NCI-H128 (cell line): ENCODE data around the gene CHRDL2.

Experiments used
- DNase-seq: peaks from one replicate; lab custom pipeline; 2025; ENCODE audit not compliant: unreplicated experiment; lab: John Stamatoyannopoulos, UW

Gene CHRDL2

DNA sequence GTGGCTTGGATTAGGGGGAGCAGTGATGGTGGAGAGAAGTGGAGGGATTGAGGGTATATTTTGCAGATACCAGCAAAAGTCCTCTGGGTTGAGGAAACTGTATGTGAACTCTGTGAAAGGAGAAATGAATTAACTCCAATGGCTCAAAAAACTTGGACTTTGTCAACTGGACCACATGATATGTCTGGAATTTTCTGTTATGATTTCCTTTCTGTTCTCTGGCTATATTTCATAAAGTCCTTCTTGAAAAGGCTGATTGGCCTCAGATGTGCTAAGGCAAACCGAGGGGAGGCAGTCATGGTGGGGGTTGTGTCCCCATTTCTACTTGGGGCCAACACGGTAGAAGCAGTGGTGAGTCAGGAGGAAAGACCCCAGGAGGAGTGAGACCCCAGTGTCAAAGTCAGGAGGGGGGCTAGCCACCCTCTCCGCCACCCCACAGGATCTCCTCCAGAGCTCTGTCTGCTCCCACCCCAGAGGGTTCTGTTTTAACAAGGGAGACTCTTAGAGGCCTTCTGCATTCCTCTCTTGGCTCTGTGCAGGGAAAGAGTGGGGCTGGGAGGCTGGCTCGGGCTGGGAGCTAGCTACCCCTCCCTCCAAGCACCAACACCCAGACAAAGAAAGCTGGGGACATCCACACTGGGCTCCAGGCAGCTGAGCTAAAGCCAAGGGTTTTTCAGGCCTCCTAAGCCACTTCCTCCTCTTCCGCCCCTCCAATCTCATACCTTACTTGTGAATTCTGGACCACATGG lies 13.8 kb downstream of the CHRDL2 start:
- DNase-seq, result no peak

DNA sequence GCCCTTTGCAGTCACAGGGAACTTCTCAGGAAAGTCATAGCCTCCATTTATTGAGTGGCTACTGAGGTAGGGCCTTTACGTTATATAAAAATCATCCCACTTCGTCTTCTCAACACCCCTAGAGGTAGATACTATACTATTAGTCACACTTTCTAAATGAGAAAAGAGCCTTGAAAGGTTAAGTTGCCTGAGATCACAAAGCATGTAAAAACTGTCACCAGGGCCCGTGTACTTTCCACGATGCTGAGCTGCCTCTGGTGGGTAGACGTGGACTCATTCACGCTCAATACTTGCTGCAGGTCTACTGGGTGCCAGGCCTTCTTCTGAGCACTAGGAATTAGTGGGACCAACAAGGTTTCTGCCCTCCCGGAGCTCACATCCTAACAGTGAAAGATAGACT lies 16.3 kb downstream of the CHRDL2 start:
- DNase-seq, result no peak

DNA sequence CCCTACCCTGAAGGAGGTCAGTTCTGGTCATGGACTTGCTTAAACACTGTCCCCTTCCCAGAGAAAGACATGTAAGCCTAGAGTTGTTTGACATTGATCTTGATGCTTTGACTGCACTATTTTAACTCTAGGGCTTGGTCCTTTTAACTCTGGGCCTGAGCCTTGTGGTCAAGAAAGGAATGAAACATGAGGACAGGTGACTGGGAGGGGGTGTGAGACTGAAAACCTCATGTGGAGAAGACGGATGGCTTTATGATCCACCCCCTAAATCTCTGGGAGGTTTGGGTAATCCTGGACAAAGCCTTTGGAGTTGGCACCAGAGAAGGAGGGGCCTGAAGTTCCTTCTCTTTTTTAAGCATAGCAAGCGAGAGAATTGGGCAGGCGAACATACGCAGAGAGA lies 17.5 kb downstream of the CHRDL2 start:
- DNase-seq, result no peak

DNA sequence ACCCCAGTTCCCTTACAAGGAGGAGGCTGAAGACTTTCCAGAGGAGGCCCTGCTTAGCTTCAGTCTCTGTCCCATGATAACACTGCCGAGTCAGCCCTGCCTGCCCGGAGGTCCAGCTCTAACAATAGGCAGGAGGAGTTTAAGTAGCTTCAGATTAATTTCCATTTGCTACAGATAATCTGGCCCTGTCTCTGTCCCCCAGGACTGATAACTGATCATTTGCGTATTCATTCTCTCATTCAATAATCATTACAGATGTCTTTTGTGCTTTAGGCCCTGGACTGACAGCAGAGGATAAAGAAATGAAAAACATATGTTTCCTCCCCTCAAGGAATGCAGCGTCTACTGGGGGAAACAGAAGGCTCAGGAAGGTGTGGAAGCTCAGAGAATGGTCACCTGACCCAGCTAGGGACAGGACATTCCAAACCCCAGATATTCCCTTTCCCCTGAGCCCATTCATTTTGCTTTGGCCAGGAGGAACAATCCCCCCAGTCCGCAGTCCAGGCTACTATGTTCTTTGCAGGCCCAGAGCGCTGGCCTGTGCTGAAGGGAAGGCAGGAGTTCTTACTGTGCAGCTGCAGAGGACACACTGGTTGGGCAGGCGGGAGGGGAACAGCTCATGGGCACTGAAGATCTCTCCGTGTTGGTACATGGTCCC lies 20.8 kb downstream of the CHRDL2 start:
- no peak for DNase-seq

DNA sequence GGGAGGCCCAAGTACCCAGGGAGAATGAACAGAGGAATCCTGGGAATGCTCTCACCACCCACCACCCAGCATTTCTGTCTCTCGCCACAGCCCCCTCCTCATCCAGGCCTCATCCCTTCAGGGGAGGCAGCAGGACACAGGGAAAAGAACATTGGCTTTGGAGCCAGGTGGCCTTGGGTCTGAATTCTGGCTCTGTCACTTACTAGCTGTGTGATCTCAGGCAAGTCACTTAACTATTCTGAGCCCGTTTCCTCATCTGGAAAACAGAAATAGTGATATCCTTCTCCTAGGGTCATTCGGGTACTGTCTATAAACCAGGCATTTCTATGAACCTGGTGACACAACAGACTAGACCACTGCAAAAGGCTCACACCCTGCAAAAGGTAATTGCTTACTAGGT lies 22.1 kb downstream of the CHRDL2 start:
- no peak for DNase-seq

DNA sequence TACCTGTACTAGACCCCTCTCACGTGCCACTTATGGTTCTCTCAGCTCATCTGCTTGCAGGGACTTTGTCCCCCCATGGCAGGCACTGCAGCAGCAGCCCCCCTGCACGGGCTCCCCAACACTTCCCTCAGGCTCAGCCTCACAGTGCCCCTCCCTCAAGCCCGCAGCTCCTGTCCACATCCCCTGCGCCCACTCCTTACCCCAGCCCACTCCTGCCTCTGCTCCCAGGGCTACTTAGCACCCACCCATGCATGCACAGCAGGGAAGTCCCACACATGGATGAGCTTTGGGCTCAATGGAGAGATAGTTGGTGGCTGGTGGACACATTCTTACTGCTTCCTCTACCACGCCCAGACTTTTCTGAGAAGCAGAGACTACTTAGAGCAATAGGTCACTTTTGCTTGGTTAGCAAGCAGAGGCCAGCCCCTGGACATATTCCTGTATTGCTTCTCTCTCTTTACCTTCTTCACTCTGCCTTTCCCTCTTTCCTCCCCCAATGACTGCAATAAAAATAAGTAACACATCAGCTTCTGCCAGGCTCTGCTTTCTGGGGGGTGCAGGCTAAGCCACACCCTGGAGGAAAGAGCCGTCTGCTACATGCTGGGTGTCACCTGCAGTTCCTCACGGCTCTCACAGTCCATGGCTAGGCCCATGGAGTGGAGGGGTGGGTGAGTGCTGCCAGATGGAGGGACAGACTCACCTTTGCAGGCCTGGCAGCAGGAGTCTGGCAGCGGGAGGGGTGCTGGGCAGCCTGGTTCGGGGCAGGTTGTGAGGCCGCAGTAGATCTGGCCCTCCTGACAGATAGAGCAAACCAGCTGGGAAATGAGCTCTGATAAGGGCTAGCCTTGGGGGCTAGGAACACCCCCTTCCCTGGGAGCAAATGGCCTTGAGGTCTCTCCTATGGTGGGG lies 23.4 kb downstream of the CHRDL2 start:
- no peak for DNase-seq

DNA sequence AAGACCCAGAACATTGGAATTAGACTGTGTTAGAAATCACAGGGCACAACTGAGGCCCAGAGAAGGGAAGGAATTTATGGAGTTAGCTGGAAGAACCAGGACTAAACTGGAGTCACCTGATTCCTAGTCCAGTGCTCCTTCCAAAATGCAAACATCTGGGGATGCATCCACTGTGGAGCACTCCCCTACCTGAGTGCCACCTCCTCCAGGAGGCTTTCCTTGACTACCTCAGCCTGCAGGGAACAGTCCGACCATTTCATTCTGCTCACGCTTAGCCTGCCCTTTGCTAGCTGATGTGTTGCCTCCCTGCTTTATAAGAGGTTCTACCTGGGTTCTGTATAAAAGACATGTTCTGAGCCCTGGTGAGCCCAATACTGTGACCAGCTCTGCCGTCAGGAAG lies 24.0 kb downstream of the CHRDL2 start:
- DNase-seq, result no peak

DNA sequence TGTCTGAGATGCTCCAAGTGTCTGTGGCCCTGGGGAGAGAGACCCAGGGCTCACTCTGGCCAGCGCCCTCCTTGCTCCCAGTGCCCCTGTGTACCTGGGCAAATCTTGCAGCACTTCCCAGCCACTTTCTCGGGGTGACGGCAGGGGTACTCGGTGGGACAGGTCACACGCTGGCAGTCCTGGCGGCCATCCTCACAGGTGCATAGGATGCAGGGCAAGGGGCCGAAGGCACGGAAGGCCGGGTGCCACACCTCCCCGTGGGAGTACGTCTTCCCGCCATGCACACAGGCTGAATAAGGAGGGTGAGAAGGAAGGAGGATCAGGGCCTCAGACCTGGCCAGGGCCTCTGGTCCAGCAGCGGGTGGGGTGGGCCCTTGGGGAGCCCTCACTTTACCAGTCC lies 28.0 kb downstream of the CHRDL2 start:
- DNase-seq, result no peak

DNA sequence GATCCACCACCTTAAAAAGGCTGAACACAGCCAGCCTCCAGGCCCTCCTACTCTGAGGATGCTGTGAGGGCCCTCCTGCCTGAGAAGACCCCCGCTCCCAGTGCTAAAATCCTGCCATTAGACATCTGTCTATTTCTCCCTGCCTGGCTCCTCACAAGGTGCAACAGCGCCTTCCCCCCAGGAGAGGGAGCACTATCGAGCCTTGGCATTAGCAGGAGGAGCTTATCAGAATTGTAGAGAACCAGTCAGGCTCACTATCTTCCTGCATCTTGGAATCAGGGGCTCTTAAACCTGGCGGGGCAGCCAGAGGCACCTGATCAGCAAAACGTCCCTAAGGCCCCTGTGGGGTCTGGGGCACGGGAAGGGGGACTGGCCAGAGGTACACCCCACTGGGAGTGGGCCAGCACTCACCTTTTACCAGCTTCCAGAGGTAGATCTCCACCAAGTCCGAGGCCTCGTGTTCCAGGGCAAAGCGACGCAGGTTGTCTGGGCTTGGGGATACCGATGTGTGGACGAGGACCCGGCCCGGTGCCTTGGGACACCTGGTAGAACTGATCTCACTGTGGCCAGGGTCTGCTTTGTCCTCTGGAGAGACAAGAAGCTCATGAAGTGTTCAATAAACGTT lies 28.7 kb downstream of the CHRDL2 start:
- DNase-seq, result peak; percentile 26

DNA sequence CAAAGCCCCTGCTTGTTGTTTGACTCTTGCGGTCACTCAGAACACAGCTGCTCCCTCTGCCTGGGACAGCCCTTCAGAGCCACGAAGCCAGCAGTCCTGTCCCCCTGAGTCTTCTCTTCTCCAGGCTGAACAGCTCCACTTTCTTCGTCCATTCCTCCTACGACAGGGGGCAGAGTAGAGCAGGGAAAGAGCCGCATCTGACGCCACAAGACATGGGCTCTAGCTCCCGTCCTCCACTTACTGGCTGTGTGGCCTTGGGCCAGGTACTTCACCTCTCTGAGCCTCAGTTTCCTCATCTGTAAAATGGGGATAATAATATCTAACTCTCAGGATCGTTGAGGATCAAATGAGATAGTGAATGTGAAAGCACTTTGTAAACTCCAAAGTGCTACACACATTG lies 29.9 kb downstream of the CHRDL2 start:
- no peak for DNase-seq

DNA sequence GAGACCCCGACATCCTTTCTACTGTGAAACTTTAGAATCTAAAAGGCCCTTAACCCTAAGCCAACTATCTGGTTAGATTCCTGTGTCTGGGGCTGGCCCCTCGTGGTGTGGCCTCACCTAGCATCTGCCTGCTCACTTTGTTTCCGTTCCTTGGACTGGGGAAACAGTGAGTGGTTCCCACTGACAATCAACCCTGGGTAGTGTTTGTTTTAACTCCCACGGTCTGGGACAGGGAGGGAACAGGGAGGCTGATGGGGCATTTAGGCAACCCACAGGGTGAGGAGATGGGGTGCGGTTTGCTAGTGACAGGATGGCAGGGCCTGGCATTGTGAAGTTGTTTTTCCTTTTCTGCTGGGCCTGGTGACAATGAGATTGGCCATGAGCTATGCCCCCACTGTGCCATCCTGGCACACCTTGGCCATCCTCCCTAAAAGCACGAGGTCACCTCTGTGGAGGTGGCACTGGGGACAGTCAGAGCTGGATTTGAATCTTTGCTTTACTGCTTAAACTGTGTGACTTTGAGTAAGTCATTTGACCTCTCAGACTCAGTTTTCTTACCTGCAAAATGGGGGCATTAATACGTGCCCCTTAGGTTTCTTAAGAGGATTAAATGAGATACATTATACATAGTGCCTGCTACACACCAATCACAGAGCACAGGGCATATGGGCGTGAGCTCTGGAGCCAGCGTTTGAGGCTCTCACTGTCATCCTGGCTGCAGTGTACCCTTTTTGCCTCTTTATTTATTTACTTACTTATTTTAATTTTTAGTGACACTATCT lies 31.4 kb downstream of the CHRDL2 start:
- DNase-seq, result no peak

DNA sequence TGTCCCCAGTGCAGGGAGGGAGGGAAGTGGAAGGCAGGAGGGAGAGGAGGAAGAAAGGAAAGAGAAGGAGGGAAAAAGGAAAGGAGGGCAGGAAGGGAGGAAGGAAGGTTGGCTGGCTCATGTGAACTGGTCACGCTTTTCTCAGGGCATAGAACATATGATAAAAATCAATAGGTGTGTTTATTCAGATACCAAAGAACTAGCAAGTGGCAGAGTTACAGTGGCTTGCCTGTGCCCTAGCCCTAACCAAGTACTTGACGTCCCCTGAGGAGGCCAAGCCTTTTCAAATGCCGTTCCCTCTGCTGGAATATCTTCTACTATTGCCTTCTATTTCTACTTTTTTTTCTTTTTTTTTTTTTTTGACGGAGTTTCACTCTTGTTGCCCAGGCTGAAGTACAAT lies 33.5 kb downstream of the CHRDL2 start:
- no peak for DNase-seq

DNA sequence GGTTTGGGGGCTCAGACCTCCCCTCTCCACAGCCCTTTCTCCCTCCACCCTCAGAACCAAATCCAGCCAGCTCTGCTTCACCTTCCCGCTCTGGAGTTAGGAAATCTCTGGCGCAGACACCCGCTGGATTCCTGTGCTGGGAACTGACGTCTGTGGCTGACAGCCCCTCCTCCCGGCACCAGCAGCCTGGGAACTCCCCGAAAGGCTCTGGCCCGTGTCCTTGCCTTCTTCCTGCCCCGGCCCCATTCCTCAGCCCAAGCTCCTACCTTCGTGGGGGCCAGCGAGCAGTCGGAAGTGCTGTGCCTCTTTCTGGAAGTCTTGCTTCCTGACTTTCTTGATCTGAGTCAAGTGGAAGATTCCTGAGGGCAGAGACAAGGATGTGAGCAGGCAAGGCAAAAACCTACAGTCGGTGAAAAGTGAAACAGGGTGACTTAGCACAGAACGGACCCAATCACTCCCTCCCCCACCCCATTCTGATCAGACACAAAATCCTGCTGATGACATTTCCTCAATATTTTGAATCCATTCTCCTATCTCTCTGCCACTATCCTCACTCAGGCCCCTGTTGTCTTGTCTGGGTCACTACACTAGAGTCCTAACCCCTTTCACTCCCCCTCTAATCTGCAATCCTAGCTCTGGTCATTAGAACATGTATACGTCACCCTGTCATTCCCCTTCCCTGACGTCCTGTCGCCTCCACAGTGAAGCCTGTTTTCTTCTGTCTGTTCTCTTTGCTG lies 34.1 kb downstream of the CHRDL2 start:
- DNase-seq, result no peak

DNA sequence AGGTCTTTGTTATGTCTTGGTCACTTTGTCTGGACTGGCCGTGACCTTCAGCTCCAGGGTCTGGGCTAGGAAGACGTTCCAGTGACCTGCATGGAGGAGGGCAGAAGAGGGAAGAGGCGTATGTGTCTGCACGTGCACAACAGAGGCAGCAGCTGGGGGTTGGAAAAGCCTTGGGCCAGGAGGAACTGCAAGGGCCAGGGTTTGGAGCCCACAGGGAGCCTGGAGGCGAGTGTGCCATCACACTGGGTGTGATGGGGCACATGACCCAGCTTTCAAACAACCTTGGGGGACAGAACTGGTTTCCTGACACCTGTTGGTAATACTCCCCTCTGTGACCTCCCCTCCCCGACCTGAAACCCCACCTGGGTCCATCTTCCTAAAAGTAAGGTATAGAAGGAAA lies 34.7 kb downstream of the CHRDL2 start:
- no peak for DNase-seq

DNA sequence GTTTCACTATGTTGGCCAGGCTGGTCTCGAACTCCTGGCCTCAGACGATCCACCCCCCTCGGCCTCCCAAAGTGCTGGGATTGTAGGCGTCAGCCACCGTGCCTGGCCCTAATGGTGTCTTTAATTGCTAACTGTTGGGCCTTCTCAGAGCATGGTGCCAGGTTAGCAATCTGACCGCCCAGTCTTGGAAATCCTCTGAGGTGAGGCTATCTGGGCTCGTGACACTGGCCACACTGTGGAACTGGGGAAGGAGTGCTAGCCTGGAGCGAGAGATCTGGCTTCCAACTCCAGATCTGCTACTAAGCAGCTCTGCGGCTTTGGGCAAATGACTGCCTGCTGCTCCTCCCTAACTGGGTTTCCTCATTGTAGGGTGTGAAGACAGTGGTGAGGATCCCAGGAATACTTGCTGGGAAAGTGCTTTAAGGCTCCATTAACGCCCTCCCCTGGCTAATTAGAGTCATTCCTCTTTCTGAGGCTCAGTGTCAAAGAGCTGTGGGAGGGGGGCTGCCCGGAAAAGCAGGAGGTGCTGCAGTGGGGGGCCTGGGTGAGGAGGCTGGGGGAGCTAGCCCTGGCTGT lies 35.4 kb downstream of the CHRDL2 start:
- no peak for DNase-seq

DNA sequence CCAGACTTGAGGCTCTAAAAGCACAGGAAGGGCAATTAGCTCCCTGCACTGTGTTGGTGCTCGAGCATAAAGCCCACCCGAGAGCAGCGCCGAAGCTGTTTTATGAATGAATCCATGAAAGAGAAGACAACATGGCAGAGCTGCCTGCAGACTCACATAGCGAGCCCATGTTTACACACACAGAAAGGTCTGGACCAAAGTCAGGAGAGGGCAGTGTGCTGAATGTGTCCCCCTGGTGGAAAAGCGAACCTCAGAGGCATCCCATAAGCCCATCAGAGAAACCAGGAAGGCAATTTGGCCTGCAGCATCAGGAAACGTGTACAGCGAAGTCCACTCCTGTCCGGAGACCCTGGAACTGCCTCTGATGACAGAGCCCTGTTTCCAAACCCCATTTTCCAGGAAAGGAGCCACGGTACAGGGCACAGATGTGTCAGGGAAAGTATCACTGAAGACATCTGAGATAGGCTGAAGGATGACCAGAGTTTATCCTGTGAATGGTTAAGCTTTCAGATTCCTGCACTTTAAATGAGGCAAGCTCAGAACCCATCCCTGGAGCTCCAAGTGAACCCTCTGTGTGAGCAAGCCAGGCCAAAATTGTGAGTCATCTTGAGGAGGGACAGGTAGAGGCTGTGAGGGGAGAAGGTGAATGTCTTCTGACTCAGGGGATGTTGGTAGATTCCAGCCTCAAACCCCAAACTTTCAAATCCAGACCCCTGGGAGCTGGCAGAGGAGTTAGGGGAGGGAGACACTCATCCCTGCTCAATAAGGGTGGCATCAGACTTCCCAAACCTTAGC lies 36.9 kb downstream of the CHRDL2 start:
- DNase-seq, result no peak

DNA sequence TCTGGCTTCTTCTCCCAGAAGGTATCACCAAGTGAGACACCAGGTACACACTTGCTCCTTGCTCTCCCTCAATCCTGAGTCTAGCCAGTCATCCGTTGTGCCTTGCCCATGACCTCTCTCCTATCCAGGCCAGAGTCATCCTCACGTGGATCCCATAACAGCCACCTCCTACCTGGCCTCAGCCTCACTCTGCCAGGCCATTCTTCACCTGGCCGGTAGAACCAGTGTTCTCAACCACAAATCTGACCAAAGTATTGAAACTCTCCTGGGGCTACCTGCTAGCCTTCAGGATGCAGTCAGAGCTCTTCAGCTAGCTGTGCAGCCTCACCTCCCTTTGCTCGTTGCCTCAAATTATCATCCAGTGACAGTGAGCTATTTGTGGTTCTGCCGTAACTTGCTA lies 37.7 kb downstream of the CHRDL2 start:
- no peak for DNase-seq

DNA sequence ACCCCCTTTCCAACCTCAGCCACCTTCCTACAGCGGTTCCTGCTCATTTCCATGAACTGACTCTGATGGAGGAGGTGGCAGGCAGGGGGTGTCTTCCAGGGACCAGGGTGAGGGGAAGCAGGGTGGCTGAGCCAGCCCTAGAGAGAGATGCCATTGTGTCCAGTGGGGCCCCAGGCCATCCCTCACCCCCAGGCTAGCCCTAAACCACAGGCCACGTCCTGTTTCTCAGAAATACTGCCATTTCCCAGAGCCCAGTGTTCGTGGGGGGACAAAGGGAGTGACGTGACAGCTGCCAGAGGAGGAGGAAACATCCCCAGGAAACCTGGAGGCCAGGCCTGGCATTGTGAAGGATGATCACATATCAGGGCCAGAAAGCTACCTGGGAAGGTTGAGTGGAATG lies 39.5 kb downstream of the CHRDL2 start:
- no peak for DNase-seq

DNA sequence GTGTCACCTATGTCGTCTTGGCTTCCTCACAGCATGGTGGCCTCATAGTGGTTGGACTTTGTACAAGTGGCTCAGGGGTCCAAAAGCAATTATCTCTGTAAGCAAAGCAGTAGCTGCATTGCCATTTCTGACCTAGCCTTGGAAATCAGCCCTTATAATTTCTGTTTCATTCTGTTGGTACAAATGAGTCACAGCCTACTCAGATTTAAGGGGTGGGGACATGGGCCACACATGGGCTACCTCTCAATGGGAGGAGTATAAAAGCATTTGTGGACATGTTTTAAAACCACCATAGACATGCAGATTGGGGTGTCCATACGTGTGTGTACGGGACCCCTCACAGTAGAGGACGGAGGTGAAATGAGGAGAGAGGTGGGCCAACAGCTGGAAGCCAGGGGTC lies 41.6 kb downstream of the CHRDL2 start:
- no peak for DNase-seq
